Suprapubic skin (tissue), 4 donors: ENCODE results near the gene DAND5. TPM values are rescaled to one million over a fixed set of nuclear protein-coding genes. Genes with fewer than 3 reads are reported as not detected.
A peak's percentile ranks its signal among the peaks of the same experiment; 100 is the strongest.

Source experiments
- DNase-seq, 2 donors: peaks; one replicate each; pipeline ENCODE4 v3.0.0-alpha.2; 2019; ENCODE audit warnings: low spot score in 2 of 2
- H3K27ac ChIP-seq: fragments of 200-600 bp; sonication (generic); one replicate; pipeline ENCODE4 v1.5.1; 2019
- H3K27me3 ChIP-seq: fragments of 200-600 bp; sonication (generic); one replicate; pipeline ENCODE4 v1.5.1; 2019
- H3K36me3 ChIP-seq: fragments of 200-600 bp; sonication (generic); one replicate; pipeline ENCODE4 v1.5.1; 2019
- H3K4me1 ChIP-seq: fragments of 200-600 bp; sonication (generic); one replicate; pipeline ENCODE4 v1.5.1; 2019
- H3K4me3 ChIP-seq: fragments of 200-600 bp; sonication (generic); one replicate; pipeline ENCODE4 v1.5.1; 2019; ENCODE audit warnings: mild to moderate bottlenecking
- H3K9me3 ChIP-seq: fragments of 200-600 bp; sonication (generic); one replicate; pipeline ENCODE4 v1.5.1; 2019
- CTCF ChIP-seq, 2 donors: fragments of 200-600 bp in 1 of 2; fragments of 450-650 bp in 1 of 2; sonication (generic) in 1 of 2; IDR thresholded peaks; one replicate each; pipeline ENCODE4 v1.5.1; 2016 to 2019; ENCODE audit warnings: antibody characterized with exemption in 2 of 2, mild to moderate bottlenecking in 1 of 2, moderate library complexity in 1 of 2
- EP300 ChIP-seq: sonication (generic); formaldehyde crosslinking; IDR thresholded peaks from one replicate; pipeline ENCODE4 v1.6.1; 2017; ENCODE audit warnings: antibody characterized with exemption
- POLR2A ChIP-seq, 2 donors: fragments of 450-650 bp; IDR thresholded peaks; one replicate each; pipeline ENCODE4 v1.6.1; 2017; ENCODE audit warnings: antibody characterized with exemption in 2 of 2, mild to moderate bottlenecking in 2 of 2, moderate library complexity in 2 of 2
- POLR2AphosphoS5 ChIP-seq, 3 donors: sonication (generic); formaldehyde crosslinking; IDR thresholded peaks; one replicate each; pipeline ENCODE4 v1.6.1; 2017; ENCODE audit warnings: antibody characterized with exemption in 3 of 3
- WGBS: methylation state at CpG from one replicate; pipeline ENCODE4 v1.1.5; 2018; 5-methylcytosine and 5-hydroxymethylcytosine counted together
- total RNA-seq, 4 donors: library from RNA; depleted of rRNA; stranded (reverse); fragments of >200 nt; gene quantifications; one replicate each; pipeline ENCODE4 v1.1.0, GENCODE V29; 2016

Gene DAND5
- total RNA-seq, 4 donors from 2014 or later, result not detected

- peak overlapping the region; percentile 55 for H3K4me3 ChIP-seq
- DNase-seq, result peak; percentile 93 to 95
- H3K27me3 ChIP-seq, result no peaks in the 10 kb centered on the region
- H3K4me1 ChIP-seq, result peaks cover 98% of the 10 kb centered on the region
- H3K27ac ChIP-seq, result peak overlapping the region; percentile 97
- 1% methylated on average over 30 of the region's 30 CpGs for WGBS
- no peaks in the 10 kb centered on the region for H3K9me3 ChIP-seq
- no peaks in the 10 kb centered on the region for H3K36me3 ChIP-seq
- TF ChIP-seq POLR2AphosphoS5 (IDR thresholded peaks at IDR 0.05) (peak in 2 of 3 donors; percentile 55 to 58), POLR2A (IDR thresholded peaks at IDR 0.05) (no peak)
Measured at GRCh38 chr19:13022859-13023636, 53.7 kb downstream of the DAND5 start.

GRCh38 chr19:13023656-13024055 is 54.3 kb downstream of the DAND5 start:
- Histone ChIP-seq H3K4me3 (peak overlapping the region; percentile 55), H3K27me3 (no peaks in the 10 kb centered on the region), H3K27ac (peak overlapping the region; percentile 97), H3K4me1 (peaks cover 98% of the 10 kb centered on the region), H3K9me3 (no peaks in the 10 kb centered on the region), H3K36me3 (no peaks in the 10 kb centered on the region)
- TF ChIP-seq CTCF (IDR thresholded peaks at IDR 0.05), result no peak
- TF ChIP-seq POLR2A (IDR thresholded peaks at IDR 0.05), result no peak
- no peak for TF ChIP-seq POLR2AphosphoS5 (IDR thresholded peaks at IDR 0.05)
- TF ChIP-seq EP300, result no peak
- WGBS, result 4% methylated on average over 8 of the region's 8 CpGs
- DNase-seq, result no peak

Other genes with a start within 250 kb of the DAND5 start
- 100 to 1,000 TPM in 2 of 4 donors, 10 to 100 TPM in 2; 94.6 to 206 (median 110) TPM for gene TNPO2, start 245.6 kb upstream of the DAND5 start, total RNA-seq
- 100 to 1,000 TPM; 164 to 228 (median 210) TPM for gene TRIR, start 234.9 kb upstream of the DAND5 start, total RNA-seq
- gene GET3, start 232.1 kb upstream of the DAND5 start, total RNA-seq, result 10 to 100 TPM; 26.2 to 63.6 (median 56.9) TPM
- gene BEST2, start 217.8 kb upstream of the DAND5 start, total RNA-seq, result 10 to 100 TPM; 18.2 to 62.0 (median 46.8) TPM
- 100 to 1,000 TPM in 2 of 4 donors, 10 to 100 TPM in 2; 55.1 to 227 (median 83.6) TPM for gene HOOK2, start 194.0 kb upstream of the DAND5 start, total RNA-seq
- gene JUNB, start 178.1 kb upstream of the DAND5 start, total RNA-seq, result 1,000 to 10,000 TPM in 3 of 4 donors, 100 to 1,000 TPM in 1; 687 to 2,027 (median 1,088) TPM
- 100 to 1,000 TPM; 270 to 579 (median 540) TPM for gene PRDX2, start 167.8 kb upstream of the DAND5 start, total RNA-seq
- gene THSD8, start 167.5 kb upstream of the DAND5 start, total RNA-seq, result 1 to 10 TPM in 1 of 4 donors, not detected in 3; 1.6 TPM
- gene RNASEH2A, start 163.0 kb upstream of the DAND5 start, total RNA-seq, result 10 to 100 TPM; 12.3 to 15.4 (median 14.0) TPM
- not detected for gene RTBDN, start 135.0 kb upstream of the DAND5 start, total RNA-seq
- 1 to 10 TPM; 2.7 to 5.3 (median 3.7) TPM for gene MAST1, start 131.1 kb upstream of the DAND5 start, total RNA-seq
- gene DNASE2, start 88.1 kb upstream of the DAND5 start, total RNA-seq, result 10 to 100 TPM; 20.6 to 38.3 (median 31.1) TPM
- gene KLF1, start 82.4 kb upstream of the DAND5 start, total RNA-seq, result not detected
- 10 to 100 TPM; 28.5 to 33.0 (median 31.9) TPM for gene GCDH, start 78.4 kb upstream of the DAND5 start, total RNA-seq
- under 1 TPM in 1 of 4 donors, not detected in 3; 0.89 TPM for gene SYCE2, start 50.3 kb upstream of the DAND5 start, total RNA-seq
- 10 to 100 TPM; 49.0 to 60.6 (median 50.9) TPM for gene FARSA, start 35.9 kb upstream of the DAND5 start, total RNA-seq
- gene CALR, start 31.0 kb upstream of the DAND5 start, total RNA-seq, result 100 to 1,000 TPM; 131 to 285 (median 237) TPM
- gene RAD23A, start 23.7 kb upstream of the DAND5 start, total RNA-seq, result 100 to 1,000 TPM in 3 of 4 donors, 10 to 100 TPM in 1; 95.4 to 120 (median 109) TPM
- gene GADD45GIP1, start 12.4 kb upstream of the DAND5 start, total RNA-seq, result 10 to 100 TPM; 20.4 to 31.0 (median 24.8) TPM
- gene NFIX, start 25.9 kb downstream of the DAND5 start, total RNA-seq, result 100 to 1,000 TPM; 126 to 223 (median 176) TPM
- 1 to 10 TPM; 1.5 to 2.7 (median 2.2) TPM for gene LYL1, start 133.3 kb downstream of the DAND5 start, total RNA-seq
- 10 to 100 TPM; 35.1 to 46.2 (median 40.6) TPM for gene TRMT1, start 147.2 kb downstream of the DAND5 start, total RNA-seq
- 10 to 100 TPM; 13.4 to 47.6 (median 35.3) TPM for gene NACC1, start 148.7 kb downstream of the DAND5 start, total RNA-seq
- gene STX10, start 180.8 kb downstream of the DAND5 start, total RNA-seq, result 100 to 1,000 TPM in 1 of 4 donors, 10 to 100 TPM in 3; 71.9 to 110 (median 82.2) TPM
- gene IER2, start 180.8 kb downstream of the DAND5 start, total RNA-seq, result 100 to 1,000 TPM; 154 to 377 (median 214) TPM